A549 (cell line): ENCODE measurements around the gene DCAF15. TPM values are rescaled to one million over a fixed set of nuclear protein-coding genes. Genes with fewer than 3 reads are reported as not detected.

Experiments
- ATAC-seq, 2 experiments: fragments of 200-7000 bp in 1 of 2; fragments of >200 bp in 1 of 2; cut with Nextera tagmentation in 1 of 2; cut with Tn5 transposase in 1 of 2; 3 replicates each; pipeline versions ENCODE4 v1.8.0 to v1.9.1; 2018 to 2020; ENCODE audit warnings: mild to moderate bottlenecking in 1 of 2, moderate library complexity in 1 of 2
- CTCF ChIA-PET: fragments of 300-600 bp; sonication (Branson Sonifier 250); formaldehyde crosslinking; extraction: SDS; loops from one replicate; lab custom pipeline; 2021; ENCODE audit warnings: antibody characterized with exemption, inconsistent platforms; lab: Yijun Ruan, JAX
- POLR2A ChIA-PET: fragments of 350-600 bp; formaldehyde crosslinking; extraction: SDS; loops from one replicate; lab custom pipeline; 2021; ENCODE audit warnings: antibody characterized with exemption, inconsistent platforms; lab: Yijun Ruan, JAX
- DNase-seq, 2 experiments: peaks; one replicate each; pipeline versions ENCODE4 v3.0.0 to v3.0.0-alpha.2; 2011 to 2016; ENCODE audit warnings: low read depth in 1 of 2, low spot score in 1 of 2
- FAIRE-seq: peaks from 2 replicates; lab custom pipeline; 2011; peaks lifted over from hg19 to GRCh38; lab: Jason Lieb, UNC
- H3K27ac ChIP-seq, 2 experiments: fragments of >200 bp; sonication (Bioruptor Twin); formaldehyde crosslinking; 3 replicates each; pipeline ENCODE4 v1.5.1; 2016 to 2017
- H3K4me1 ChIP-seq: fragments of >200 bp; sonication (Bioruptor Twin); formaldehyde crosslinking; 3 replicates; pipeline ENCODE4 v1.6.1; 2016
- H3K4me2 ChIP-seq: fragments of >200 bp; sonication (Bioruptor Twin); formaldehyde crosslinking; 3 replicates; pipeline ENCODE4 v1.6.1; 2016
- H3K4me3 ChIP-seq: fragments of >200 bp; sonication (Bioruptor Twin); formaldehyde crosslinking; 3 replicates; pipeline ENCODE4 v1.5.1; 2016
- H3K9me3 ChIP-seq: fragments of >200 bp; sonication (Bioruptor Twin); formaldehyde crosslinking; 3 replicates; pipeline ENCODE4 v1.6.1; 2016
- BHLHE40 ChIP-seq: IDR thresholded peaks from 2 replicates; pipeline ENCODE4 v1.6.1; 2012; ENCODE audit warnings: low read depth, low read length, inconsistent platforms
- CHD2 ChIP-seq: fragments of 150-350 bp; IDR thresholded peaks from 2 replicates; pipeline ENCODE4 v1.6.1; 2014; ENCODE audit warnings: low read length; ENCODE audit not compliant: partially characterized antibody
- EHF ChIP-seq: fragments of 250-450 bp; sonication (Bioruptor Pico); IDR thresholded peaks from 2 replicates; pipeline ENCODE4 v1.5.0; 2020; ENCODE audit warnings: mild to moderate bottlenecking
- EHMT2 ChIP-seq: fragments of 200-600 bp; sonication (generic); IDR thresholded peaks from 2 replicates; pipeline ENCODE4 v1.6.1; 2016; ENCODE audit warnings: antibody characterized with exemption, low read depth, mild to moderate bottlenecking, moderate library complexity
- ESRRA ChIP-seq: fragments of 150-350 bp; IDR thresholded peaks from 2 replicates; pipeline ENCODE4 v1.6.1; 2014; ENCODE audit warnings: mild to moderate bottlenecking, low read length, borderline replicate concordance
- FOSB ChIP-seq: fragments of 250-450 bp; sonication (Bioruptor Pico); IDR thresholded peaks from 2 replicates; pipeline ENCODE4 v1.5.0; 2020; ENCODE audit warnings: mild to moderate bottlenecking, moderate library complexity
- FOSL2 ChIP-seq, 2 experiments: fragments of 450-650 bp in 1 of 2; fragments of >200 bp in 1 of 2; sonication (Bioruptor Twin) in 1 of 2; formaldehyde crosslinking; IDR thresholded peaks; 2 replicates each; pipeline versions ENCODE4 v1.5.0 to v1.6.1; 2016 to 2020; ENCODE audit warnings: mild to moderate bottlenecking in 1 of 2, moderate library complexity in 1 of 2
- HEYL ChIP-seq: fragments of 250-450 bp; sonication (Bioruptor Pico); IDR thresholded peaks from 2 replicates; pipeline ENCODE4 v1.8.0; 2021; ENCODE audit warnings: mild to moderate bottlenecking, moderate library complexity
- HOXA7 ChIP-seq: fragments of 250-450 bp; sonication (Bioruptor Pico); IDR thresholded peaks from 2 replicates; pipeline ENCODE4 v1.5.0; 2020; ENCODE audit warnings: mild to moderate bottlenecking, moderate library complexity
- HOXB13 ChIP-seq: fragments of 250-450 bp; sonication (Bioruptor Pico); IDR thresholded peaks from 2 replicates; pipeline ENCODE4 v1.5.0; 2020; ENCODE audit warnings: low read depth, mild to moderate bottlenecking, moderate library complexity
- KDM5A ChIP-seq: fragments of 200-600 bp; sonication (generic); IDR thresholded peaks from 2 replicates; pipeline ENCODE4 v1.6.1; 2016; ENCODE audit warnings: antibody characterized with exemption, mild to moderate bottlenecking
- MAFK ChIP-seq: fragments of 450-650 bp; IDR thresholded peaks from 2 replicates; pipeline ENCODE4 v1.6.1; 2014; ENCODE audit not compliant: partially characterized antibody
- NPAS2 ChIP-seq: fragments of 250-450 bp; sonication (Bioruptor Pico); IDR thresholded peaks from 2 replicates; pipeline ENCODE4 v1.8.0; 2022; ENCODE audit warnings: mild to moderate bottlenecking, moderate library complexity, borderline replicate concordance
- NR3C1 ChIP-seq: fragments of >200 bp; sonication (Bioruptor Twin); formaldehyde crosslinking; IDR thresholded peaks from 3 replicates; pipeline ENCODE4 v1.6.1; 2017
- POLR2AphosphoS2 ChIP-seq: conservative IDR thresholded peaks from 2 replicates; pipeline ENCODE4 v1.6.1; 2012; ENCODE audit warnings: low read length, improper control_type of control experiment, inconsistent platforms
- SMC3 ChIP-seq: fragments of >200 bp; sonication (Bioruptor Twin); formaldehyde crosslinking; IDR thresholded peaks from 3 replicates; pipeline ENCODE4 v1.6.1; 2018; ENCODE audit warnings: inconsistent platforms
- TFCP2L1 ChIP-seq: fragments of 250-450 bp; sonication (Bioruptor Pico); IDR thresholded peaks from 2 replicates; pipeline ENCODE4 v1.5.0; 2021; ENCODE audit warnings: mild to moderate bottlenecking
- ZC3H11A ChIP-seq: fragments of 450-650 bp; IDR thresholded peaks from 2 replicates; pipeline ENCODE4 v1.6.1; 2014; ENCODE audit warnings: antibody characterized with exemption, mild to moderate bottlenecking
- ZNF302 ChIP-seq: fragments of 250-450 bp; sonication (Bioruptor Pico); IDR thresholded peaks from 2 replicates; pipeline ENCODE4 v1.9.0; 2021; ENCODE audit warnings: inconsistent platforms, mild to moderate bottlenecking, moderate library complexity
- WGBS: methylation state at CpG from one replicate; pipeline ENCODE4 v1.1.6; 2017; ENCODE audit errors: missing lambda C conversion rate; 5-methylcytosine and 5-hydroxymethylcytosine counted together
- polyA plus RNA-seq, 4 experiments: library from polyadenylated mRNA; depleted of rRNA in 3 of 4; stranded (reverse); fragments of >200 nt; fragmentation: RNase III in 1 of 4; extraction: RNeasy Plus Mini Kit Qiagen cat#74134 plus additional on column Dnase treatment in 1 of 4; gene quantifications; 2 replicates in 3 of 4; 3 replicates in 1 of 4; pipeline ENCODE4 v1.2.3, GENCODE V29; 2011 to 2017
- TF ChIP-seq, protein P1 (sequence below): fragments of 150-350 bp; IDR thresholded peaks from 2 replicates; pipeline ENCODE4 v1.6.1; 2014; ENCODE audit warnings: low read depth, mild to moderate bottlenecking, low read length
- TF ChIP-seq, protein P2 (sequence below): fragments of 200-600 bp; sonication (generic); IDR thresholded peaks from 2 replicates; pipeline ENCODE4 v1.6.1; 2016; ENCODE audit warnings: antibody characterized with exemption, mild to moderate bottlenecking, moderate library complexity
- TF ChIP-seq, protein P3 (sequence below): fragments of >200 bp; sonication (Bioruptor Twin); formaldehyde crosslinking; IDR thresholded peaks from 3 replicates; pipeline ENCODE4 v1.5.1; 2016
- TF ChIP-seq, protein P4 (sequence below): fragments of 250-450 bp; sonication (Bioruptor Pico); IDR thresholded peaks from 2 replicates; pipeline ENCODE4 v1.5.0; 2020; ENCODE audit warnings: low read depth, mild to moderate bottlenecking, moderate library complexity

DCAF15 gene
- polyA plus RNA-seq, 2 of the 4 experiments (the other 2 are of a cell fraction), result 10.2 to 23.0 TPM

DNA sequence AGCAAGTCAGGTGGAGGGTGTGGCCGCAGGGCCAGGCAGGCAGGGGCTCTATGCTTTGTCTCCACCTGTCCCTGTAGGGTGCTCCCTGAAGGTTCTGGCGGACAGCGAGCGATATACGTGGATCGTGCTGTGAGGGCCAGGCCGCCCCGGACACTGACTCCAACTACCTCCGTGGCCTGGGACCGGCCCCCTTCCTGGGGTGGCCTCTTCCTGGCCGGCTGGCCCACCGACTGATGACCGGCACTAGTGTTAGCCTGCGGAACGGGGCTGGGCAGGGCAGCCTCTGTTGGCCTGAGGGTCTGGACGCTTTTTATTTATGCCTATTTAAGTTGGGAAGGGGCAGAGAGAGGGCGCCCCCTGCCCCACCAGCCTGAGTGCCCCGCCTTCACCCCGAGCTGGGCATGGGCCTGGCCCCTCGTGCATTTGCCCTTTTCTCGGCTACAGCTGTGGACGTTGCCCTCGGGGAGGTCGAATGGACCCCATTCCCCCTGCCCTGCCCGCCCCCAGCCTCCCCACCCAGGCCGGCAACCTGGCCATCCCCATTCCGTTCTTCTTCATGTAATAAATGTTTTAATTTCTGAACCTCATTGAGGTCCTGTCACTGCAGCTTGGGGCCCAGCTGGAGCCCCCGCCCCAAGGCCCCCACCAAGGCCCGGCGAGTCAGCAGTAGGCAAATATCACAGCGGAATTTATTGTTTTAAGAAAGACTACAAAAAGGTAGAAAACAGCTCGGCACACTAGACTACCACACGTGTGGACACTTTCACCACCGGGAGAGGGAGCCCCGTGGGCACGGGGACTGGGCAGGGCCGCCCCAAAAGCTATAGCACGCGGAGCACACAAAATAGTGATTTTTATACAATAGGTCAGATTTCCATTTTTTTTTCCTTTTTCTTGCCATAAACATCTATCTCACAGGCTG is 8.8 kb downstream of the DCAF15 start:
- peak in 1 of 2 experiments; percentile 13; a peak in 2 of 6 replicates for ATAC-seq
- WGBS, result 90% methylated on average over 21 of the region's 39 CpGs
- Histone ChIP-seq H3K4me2 (no peak overlapping the region), H3K4me3 (no peak overlapping the region)
- TF ChIP-seq, protein P1, sequence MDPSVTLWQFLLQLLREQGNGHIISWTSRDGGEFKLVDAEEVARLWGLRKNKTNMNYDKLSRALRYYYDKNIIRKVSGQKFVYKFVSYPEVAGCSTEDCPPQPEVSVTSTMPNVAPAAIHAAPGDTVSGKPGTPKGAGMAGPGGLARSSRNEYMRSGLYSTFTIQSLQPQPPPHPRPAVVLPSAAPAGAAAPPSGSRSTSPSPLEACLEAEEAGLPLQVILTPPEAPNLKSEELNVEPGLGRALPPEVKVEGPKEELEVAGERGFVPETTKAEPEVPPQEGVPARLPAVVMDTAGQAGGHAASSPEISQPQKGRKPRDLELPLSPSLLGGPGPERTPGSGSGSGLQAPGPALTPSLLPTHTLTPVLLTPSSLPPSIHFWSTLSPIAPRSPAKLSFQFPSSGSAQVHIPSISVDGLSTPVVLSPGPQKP, result no peak
- no peak for TF ChIP-seq HEYL
- no peak for TF ChIP-seq ZNF302 (CRISPR knock-in tag)
- no peak for TF ChIP-seq HOXB13
- TF ChIP-seq, protein P2, sequence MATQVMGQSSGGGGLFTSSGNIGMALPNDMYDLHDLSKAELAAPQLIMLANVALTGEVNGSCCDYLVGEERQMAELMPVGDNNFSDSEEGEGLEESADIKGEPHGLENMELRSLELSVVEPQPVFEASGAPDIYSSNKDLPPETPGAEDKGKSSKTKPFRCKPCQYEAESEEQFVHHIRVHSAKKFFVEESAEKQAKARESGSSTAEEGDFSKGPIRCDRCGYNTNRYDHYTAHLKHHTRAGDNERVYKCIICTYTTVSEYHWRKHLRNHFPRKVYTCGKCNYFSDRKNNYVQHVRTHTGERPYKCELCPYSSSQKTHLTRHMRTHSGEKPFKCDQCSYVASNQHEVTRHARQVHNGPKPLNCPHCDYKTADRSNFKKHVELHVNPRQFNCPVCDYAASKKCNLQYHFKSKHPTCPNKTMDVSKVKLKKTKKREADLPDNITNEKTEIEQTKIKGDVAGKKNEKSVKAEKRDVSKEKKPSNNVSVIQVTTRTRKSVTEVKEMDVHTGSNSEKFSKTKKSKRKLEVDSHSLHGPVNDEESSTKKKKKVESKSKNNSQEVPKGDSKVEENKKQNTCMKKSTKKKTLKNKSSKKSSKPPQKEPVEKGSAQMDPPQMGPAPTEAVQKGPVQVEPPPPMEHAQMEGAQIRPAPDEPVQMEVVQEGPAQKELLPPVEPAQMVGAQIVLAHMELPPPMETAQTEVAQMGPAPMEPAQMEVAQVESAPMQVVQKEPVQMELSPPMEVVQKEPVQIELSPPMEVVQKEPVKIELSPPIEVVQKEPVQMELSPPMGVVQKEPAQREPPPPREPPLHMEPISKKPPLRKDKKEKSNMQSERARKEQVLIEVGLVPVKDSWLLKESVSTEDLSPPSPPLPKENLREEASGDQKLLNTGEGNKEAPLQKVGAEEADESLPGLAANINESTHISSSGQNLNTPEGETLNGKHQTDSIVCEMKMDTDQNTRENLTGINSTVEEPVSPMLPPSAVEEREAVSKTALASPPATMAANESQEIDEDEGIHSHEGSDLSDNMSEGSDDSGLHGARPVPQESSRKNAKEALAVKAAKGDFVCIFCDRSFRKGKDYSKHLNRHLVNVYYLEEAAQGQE, result no peak
- no peak for TF ChIP-seq ZC3H11A
- TF ChIP-seq FOSL2 (IDR thresholded peaks at IDR 0.05), result no peak
- TF ChIP-seq FOSL2 (CRISPR knock-in tag; IDR thresholded peaks at IDR 0.05), result no peak
- no peak for TF ChIP-seq CHD2
- TF ChIP-seq POLR2AphosphoS2, result no peak
- TF ChIP-seq, all 56 proteins: peak for 0
- ChIA-PET POLR2A (interaction anchor here (0.6 to 1.0 kb wide), 2 partner anchors 8 to 17 kb away, joined by 3 to 5 read pairs; partner anchors contain the start of gene DCAF15), CTCF (interaction anchor here (1.4 to 2.3 kb wide), 4 partner anchors 8 to 110 kb away, joined by 4 to 5 read pairs (median 4); no protein-coding TSS in a partner anchor)
- DNase-seq (no peak), FAIRE-seq (no peak)
- H3K4me1 ChIP-seq, result no peaks in the 10 kb centered on the region
- H3K9me3 ChIP-seq, result no peaks in the 10 kb centered on the region
- no peak overlapping the region for H3K27ac ChIP-seq

DNA sequence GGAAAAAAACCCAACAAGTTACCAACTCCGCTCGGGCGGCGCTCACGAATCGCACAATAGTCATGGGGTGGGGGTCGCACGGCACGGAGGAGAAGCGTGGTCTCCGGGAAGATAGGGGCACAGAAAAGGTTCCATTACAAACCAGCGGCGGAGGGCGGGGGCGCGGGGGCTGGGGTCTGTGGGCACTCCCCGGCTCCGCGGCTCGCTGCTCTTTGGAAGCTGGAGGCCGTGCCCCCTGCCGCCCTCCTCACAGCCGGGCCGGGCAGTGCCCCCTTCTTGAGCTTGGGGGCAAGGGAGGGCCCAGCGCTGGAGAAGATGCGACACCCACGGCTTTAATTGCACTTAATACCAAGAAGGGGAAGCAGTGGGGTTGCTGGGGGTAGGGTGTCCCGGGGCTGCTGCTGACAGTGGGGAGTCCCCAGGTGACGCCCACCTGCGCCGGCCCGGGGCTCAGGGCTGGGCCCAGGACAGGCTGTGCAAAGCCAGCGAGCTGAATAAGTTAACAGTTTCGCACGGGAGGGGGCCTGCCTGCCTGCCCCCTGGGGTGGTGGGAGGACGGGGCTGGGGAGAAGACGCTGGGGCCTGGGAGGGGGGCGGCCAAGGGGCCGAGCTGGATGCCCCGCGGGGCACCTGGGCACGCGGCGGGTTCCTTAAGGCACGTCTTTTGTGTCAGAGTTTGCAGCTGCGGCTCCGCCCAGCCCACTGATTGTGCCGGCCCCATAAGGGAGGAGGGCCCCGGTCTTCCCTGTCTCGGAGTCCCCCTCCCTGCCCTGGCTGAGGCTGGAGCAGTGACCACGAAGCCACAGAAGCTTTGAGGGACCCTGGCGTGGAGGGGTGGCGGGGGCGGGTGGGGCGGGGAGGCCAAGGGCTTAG is 9.8 kb downstream of the DCAF15 start:
- FAIRE-seq (no peak), ATAC-seq (no peak), DNase-seq (no peak)
- no peak for TF ChIP-seq NPAS2 (CRISPR knock-in tag)
- no peak for TF ChIP-seq HOXA7 (CRISPR knock-in tag)
- no peak for TF ChIP-seq ZC3H11A
- no peak for TF ChIP-seq TFCP2L1 (CRISPR knock-in tag)
- TF ChIP-seq KDM5A, result no peak
- TF ChIP-seq, protein P3, sequence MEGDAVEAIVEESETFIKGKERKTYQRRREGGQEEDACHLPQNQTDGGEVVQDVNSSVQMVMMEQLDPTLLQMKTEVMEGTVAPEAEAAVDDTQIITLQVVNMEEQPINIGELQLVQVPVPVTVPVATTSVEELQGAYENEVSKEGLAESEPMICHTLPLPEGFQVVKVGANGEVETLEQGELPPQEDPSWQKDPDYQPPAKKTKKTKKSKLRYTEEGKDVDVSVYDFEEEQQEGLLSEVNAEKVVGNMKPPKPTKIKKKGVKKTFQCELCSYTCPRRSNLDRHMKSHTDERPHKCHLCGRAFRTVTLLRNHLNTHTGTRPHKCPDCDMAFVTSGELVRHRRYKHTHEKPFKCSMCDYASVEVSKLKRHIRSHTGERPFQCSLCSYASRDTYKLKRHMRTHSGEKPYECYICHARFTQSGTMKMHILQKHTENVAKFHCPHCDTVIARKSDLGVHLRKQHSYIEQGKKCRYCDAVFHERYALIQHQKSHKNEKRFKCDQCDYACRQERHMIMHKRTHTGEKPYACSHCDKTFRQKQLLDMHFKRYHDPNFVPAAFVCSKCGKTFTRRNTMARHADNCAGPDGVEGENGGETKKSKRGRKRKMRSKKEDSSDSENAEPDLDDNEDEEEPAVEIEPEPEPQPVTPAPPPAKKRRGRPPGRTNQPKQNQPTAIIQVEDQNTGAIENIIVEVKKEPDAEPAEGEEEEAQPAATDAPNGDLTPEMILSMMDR, result no peak
- TF ChIP-seq ESRRA, result no peak
- TF ChIP-seq SMC3, result no peak
- TF ChIP-seq EHMT2, result no peak
- TF ChIP-seq FOSL2 (IDR thresholded peaks at IDR 0.05), result no peak
- TF ChIP-seq FOSL2 (CRISPR knock-in tag; IDR thresholded peaks at IDR 0.05), result no peak
- TF ChIP-seq, protein P4, sequence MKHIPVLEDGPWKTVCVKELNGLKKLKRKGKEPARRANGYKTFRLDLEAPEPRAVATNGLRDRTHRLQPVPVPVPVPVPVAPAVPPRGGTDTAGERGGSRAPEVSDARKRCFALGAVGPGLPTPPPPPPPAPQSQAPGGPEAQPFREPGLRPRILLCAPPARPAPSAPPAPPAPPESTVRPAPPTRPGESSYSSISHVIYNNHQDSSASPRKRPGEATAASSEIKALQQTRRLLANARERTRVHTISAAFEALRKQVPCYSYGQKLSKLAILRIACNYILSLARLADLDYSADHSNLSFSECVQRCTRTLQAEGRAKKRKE (CRISPR knock-in tag), result no peak
- TF ChIP-seq MAFK, result no peak
- TF ChIP-seq FOSB (CRISPR knock-in tag), result no peak
- TF ChIP-seq BHLHE40, result no peak
- TF ChIP-seq EHF, result no peak
- TF ChIP-seq NR3C1, result no peak
- no peak overlapping the region for H3K4me3 ChIP-seq
- ChIA-PET POLR2A (interaction anchor here (0.6 kb wide), 1 partner anchor 16 kb away, joined by 5 read pairs; no protein-coding TSS in a partner anchor), CTCF (interaction anchor here (1.4 to 2.3 kb wide), 3 partner anchors 9 to 109 kb away, joined by 4 to 5 read pairs (median 4); no protein-coding TSS in a partner anchor)
- 89% methylated on average over 17 of the region's 55 CpGs for WGBS
- no peaks in the 10 kb centered on the region for H3K9me3 ChIP-seq
- no peaks in the 10 kb centered on the region for H3K4me1 ChIP-seq
- no peak overlapping the region for H3K4me2 ChIP-seq
- H3K27ac ChIP-seq, result no peak overlapping the region
